Endothelial cell of umbilical vein (primary cell): ENCODE data around the gene CCDC40. TPM values are rescaled to one million over a fixed set of nuclear protein-coding genes. Genes with fewer than 3 reads are reported as not detected.

Source experiments
- BruUV-seq: library from RNA; stranded (reverse); fragments of 400-500 nt; replicated peaks from 2 replicates; lab custom pipeline; 2021; lab: Mats Ljungman, UMichigan
- CTCF ChIA-PET: fragments of 300-600, 350-600 bp; sonication (Branson Sonifier 250); formaldehyde crosslinking; loops from one replicate; lab custom pipeline; 2021; ENCODE audit warnings: antibody characterized with exemption, inconsistent platforms; lab: Charles Lee
- POLR2A ChIA-PET: fragments of 300-600, 350-600 bp; sonication (Branson Sonifier 250); formaldehyde crosslinking; loops from one replicate; lab custom pipeline; 2021; ENCODE audit warnings: antibody characterized with exemption, inconsistent platforms; lab: Charles Lee
- DNase-seq: peaks from one replicate; pipeline ENCODE4 v3.0.0-alpha.2; 2011; ENCODE audit warnings: low read depth, low spot score
- FAIRE-seq: peaks from 2 replicates; lab custom pipeline; 2011; peaks lifted over from hg19 to GRCh38; lab: Jason Lieb, UNC
- H2AFZ ChIP-seq: 2 replicates; pipeline ENCODE4 v1.6.0; 2012; ENCODE audit warnings: low read depth, low read length, control low read depth, inconsistent platforms
- H3K27ac ChIP-seq: 2 replicates; pipeline ENCODE4 v1.5.1; 2011; ENCODE audit warnings: low read depth, mild to moderate bottlenecking, control low read depth, low read length, moderate library complexity; ENCODE audit not compliant: insufficient read depth
- H3K27me3 ChIP-seq, 2 experiments: 2 replicates each; pipeline versions ENCODE4 v1.6.0 to v1.6.1; 2011; ENCODE audit warnings: low read length in 2 of 2, mixed read lengths in 1 of 2; ENCODE audit not compliant: control insufficient read depth in 2 of 2, insufficient read depth in 2 of 2
- H3K36me3 ChIP-seq, 2 experiments: 2 replicates in 1 of 2; 3 replicates in 1 of 2; pipeline ENCODE4 v1.5.1; 2011; ENCODE audit warnings: low read length in 2 of 2, mild to moderate bottlenecking in 1 of 2, moderate library complexity in 1 of 2; ENCODE audit not compliant: control insufficient read depth in 2 of 2, insufficient read depth in 2 of 2; ENCODE audit errors: extremely low read depth in 1 of 2
- H3K4me1 ChIP-seq: 3 replicates; pipeline ENCODE4 v1.5.1; 2011; ENCODE audit warnings: mild to moderate bottlenecking, low read length; ENCODE audit not compliant: control insufficient read depth, insufficient read depth; ENCODE audit errors: extremely low read depth
- H3K4me2 ChIP-seq: 2 replicates; pipeline ENCODE4 v1.6.1; 2011; ENCODE audit warnings: low read length, control low read depth, mixed read lengths; ENCODE audit not compliant: insufficient read depth
- H3K4me3 ChIP-seq, 3 experiments: fragments of 200-600 bp in 1 of 3; sonication (generic), shearing (Covaris generic) in 1 of 3; replicated peaks in 1 of 3; 2 replicates each; pipeline ENCODE4 v1.5.1; 2011 to 2016; ENCODE audit warnings: control low read depth in 3 of 3, low read length in 3 of 3, mild to moderate bottlenecking in 2 of 3, inconsistent platforms in 1 of 3, low read depth in 1 of 3, moderate library complexity in 1 of 3; ENCODE audit not compliant: insufficient read depth in 1 of 3
- H3K79me2 ChIP-seq: 2 replicates; pipeline ENCODE4 v1.6.0; 2012; ENCODE audit warnings: low read length, inconsistent platforms; ENCODE audit not compliant: control insufficient read depth, insufficient read depth
- H3K9ac ChIP-seq: replicated peaks from 2 replicates; pipeline ENCODE3; 2011; ENCODE audit warnings: low read length, control low read depth; ENCODE audit not compliant: insufficient read depth; ENCODE audit errors: extremely low read depth
- H3K9me1 ChIP-seq: replicated peaks from 3 replicates; pipeline ENCODE4 v1.6.0; 2011; ENCODE audit warnings: mild to moderate bottlenecking, low read length; ENCODE audit not compliant: control insufficient read depth, insufficient read depth; ENCODE audit errors: extremely low read depth
- H3K9me3 ChIP-seq: replicated peaks from 2 replicates; pipeline ENCODE4 v1.5.1; 2012; ENCODE audit warnings: low read length, inconsistent platforms; ENCODE audit not compliant: control insufficient read depth, insufficient read depth
- H4K20me1 ChIP-seq: replicated peaks from 2 replicates; pipeline ENCODE3; 2011; ENCODE audit warnings: mild to moderate bottlenecking, low read length; ENCODE audit not compliant: control insufficient read depth, insufficient read depth; ENCODE audit errors: extremely low read depth
- EZH2 ChIP-seq: IDR thresholded peaks from 2 replicates; pipeline ENCODE4 v1.6.1; 2012; ENCODE audit warnings: borderline replicate concordance, low read depth, mild to moderate bottlenecking, moderate library complexity, low read length, inconsistent platforms; ENCODE audit not compliant: severe bottlenecking
- FOS ChIP-seq: IDR thresholded peaks from 2 replicates; pipeline ENCODE4 v1.6.1; 2011; ENCODE audit warnings: mild to moderate bottlenecking, low read length, moderate library complexity, borderline replicate concordance; ENCODE audit not compliant: insufficient read depth
- GATA2 ChIP-seq: IDR thresholded peaks from 2 replicates; pipeline ENCODE4 v1.7.0; 2011; ENCODE audit warnings: low read depth, mild to moderate bottlenecking, moderate library complexity, mixed read lengths, low read length; ENCODE audit not compliant: insufficient read length, insufficient read depth
- JUN ChIP-seq: IDR thresholded peaks from 2 replicates; pipeline ENCODE4 v1.6.1; 2011; ENCODE audit warnings: borderline replicate concordance, low read depth; ENCODE audit not compliant: insufficient read length, insufficient read depth
- MYC ChIP-seq: IDR thresholded peaks from one replicate; pipeline ENCODE4 v1.6.1; 2011; ENCODE audit warnings: mild to moderate bottlenecking, low read depth, low read length
- POLR2A ChIP-seq: IDR thresholded peaks from 2 replicates; pipeline ENCODE4 v1.6.1; 2012; ENCODE audit warnings: low read depth, mild to moderate bottlenecking, control low read depth, low read length
- POLR2AphosphoS5 ChIP-seq: IDR thresholded peaks from 2 replicates; pipeline ENCODE4 v1.6.1; 2012; ENCODE audit warnings: low read depth, mild to moderate bottlenecking, control low read depth, low read length, moderate library complexity; ENCODE audit not compliant: insufficient read depth
- dilution Hi-C: fragments of 300-500 bp; cut with MboI; formaldehyde crosslinking; loops from one replicate; pipeline ENCODE4 v1.15.0; 2019; ENCODE audit warnings: low sequenced_read_pairs; ENCODE audit not compliant: extremely low pct_ligation_motif_present
- intact Hi-C: fragments of 100-400 bp; cut with micrococcal nuclease; formaldehyde crosslinking; loops from one replicate; pipeline ENCODE4 v1.10.0; 2022
- polyA plus RNA-seq, 4 experiments: library from polyadenylated mRNA; depleted of rRNA in 3 of 4; stranded (reverse) in 3 of 4; unstranded in 1 of 4; fragments of >200 nt; gene quantifications; 2 replicates each; pipeline versions ENCODE4 v1.2.1 to v1.2.3, GENCODE V29; 2011 to 2012; ENCODE audit warnings: missing spikeins in 1 of 4
- total RNA-seq: library from RNA; stranded (reverse); gene quantifications from 2 replicates; pipeline ENCODE4 v1.2.3, GENCODE V29; 2021
- TF ChIP-seq, protein P1 (sequence below), 2 donors: IDR thresholded peaks; 1 replicate in 1 of 2; 2 replicates in 1 of 2; pipeline ENCODE4 v1.5.1; 2011; ENCODE audit warnings: low read length in 2 of 2, mild to moderate bottlenecking in 2 of 2, moderate library complexity in 2 of 2, control low read depth in 1 of 2, inconsistent platforms in 1 of 2, low read depth in 1 of 2; ENCODE audit not compliant: insufficient read depth in 1 of 2; ENCODE audit errors: extremely low read depth in 1 of 2
- TF ChIP-seq, protein P2 (sequence below): IDR thresholded peaks from 2 replicates; pipeline ENCODE4 v1.6.1; 2011; ENCODE audit not compliant: insufficient read depth, insufficient read length

CCDC40 gene
- total and polyA plus RNA-seq, 2 donors (not counting 3 experiments of a cell fraction or from before 2014, with no cell fraction given): 1.4 to 5.5 TPM

- intact Hi-C loops: no loop called here
- ChIA-PET CTCF (no interaction called here), POLR2A (no interaction called here)
- DNase-seq: no peak
- Histone ChIP-seq H3K27ac (no peak overlapping the region), H3K4me3 (no peak overlapping the region), H4K20me1 (no peaks in the 10 kb centered on the region), H3K9me1 (no peaks in the 10 kb centered on the region), H3K27me3 (no peaks in the 10 kb centered on the region), H3K4me2 (no peak overlapping the region), H3K9ac (no peak overlapping the region), H3K79me2 (no peaks in the 10 kb centered on the region), H3K4me1 (no peaks in the 10 kb centered on the region), H3K9me3 (no peaks in the 10 kb centered on the region), H2AFZ (no peak overlapping the region), H3K36me3 (peaks cover 2 to 13% of the 10 kb centered on the region in 2 experiments)
- BruUV-seq: no TSS peak
- no peak for FAIRE-seq
- dilution Hi-C loops: no loop called here
- TF ChIP-seq POLR2AphosphoS5 (no peak), MYC (no peak), JUN (no peak), EZH2 (no peak), GATA2 (no peak), POLR2A (no peak), FOS (no peak)
- TF ChIP-seq, protein P1, sequence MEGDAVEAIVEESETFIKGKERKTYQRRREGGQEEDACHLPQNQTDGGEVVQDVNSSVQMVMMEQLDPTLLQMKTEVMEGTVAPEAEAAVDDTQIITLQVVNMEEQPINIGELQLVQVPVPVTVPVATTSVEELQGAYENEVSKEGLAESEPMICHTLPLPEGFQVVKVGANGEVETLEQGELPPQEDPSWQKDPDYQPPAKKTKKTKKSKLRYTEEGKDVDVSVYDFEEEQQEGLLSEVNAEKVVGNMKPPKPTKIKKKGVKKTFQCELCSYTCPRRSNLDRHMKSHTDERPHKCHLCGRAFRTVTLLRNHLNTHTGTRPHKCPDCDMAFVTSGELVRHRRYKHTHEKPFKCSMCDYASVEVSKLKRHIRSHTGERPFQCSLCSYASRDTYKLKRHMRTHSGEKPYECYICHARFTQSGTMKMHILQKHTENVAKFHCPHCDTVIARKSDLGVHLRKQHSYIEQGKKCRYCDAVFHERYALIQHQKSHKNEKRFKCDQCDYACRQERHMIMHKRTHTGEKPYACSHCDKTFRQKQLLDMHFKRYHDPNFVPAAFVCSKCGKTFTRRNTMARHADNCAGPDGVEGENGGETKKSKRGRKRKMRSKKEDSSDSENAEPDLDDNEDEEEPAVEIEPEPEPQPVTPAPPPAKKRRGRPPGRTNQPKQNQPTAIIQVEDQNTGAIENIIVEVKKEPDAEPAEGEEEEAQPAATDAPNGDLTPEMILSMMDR (IDR thresholded peaks at IDR 0.05; ENCODE audit: extremely low read depth in 1 of 2, insufficient read depth in 1 of 2, low read depth in 1 of 2, low read length in 2 of 2): no peak
- TF ChIP-seq, protein P2, sequence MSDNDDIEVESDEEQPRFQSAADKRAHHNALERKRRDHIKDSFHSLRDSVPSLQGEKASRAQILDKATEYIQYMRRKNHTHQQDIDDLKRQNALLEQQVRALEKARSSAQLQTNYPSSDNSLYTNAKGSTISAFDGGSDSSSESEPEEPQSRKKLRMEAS: no peak
Measured at GRCh38 chr17:80002070-80002641, 34.3 kb upstream of the CCDC40 start.
